Tibial nerve (tissue), 4 donors: ENCODE measurements around the gene COX4I1. TPM values are rescaled to one million over a fixed set of nuclear protein-coding genes. Genes with fewer than 3 reads are reported as not detected.

ENCODE experiments used
- DNase-seq, 2 donors: peaks; one replicate each; pipeline ENCODE4 v3.0.0-alpha.2; 2019; ENCODE audit warnings: low spot score in 2 of 2
- H3K27ac ChIP-seq, 4 donors: fragments of 200-600 bp; sonication (generic) in 3 of 4; one replicate each; pipeline ENCODE4 v1.5.1; 2017 to 2019; ENCODE audit warnings: mild to moderate bottlenecking in 1 of 4
- H3K27me3 ChIP-seq, 2 donors: fragments of 200-600 bp; sonication (generic) in 1 of 2; one replicate each; pipeline versions ENCODE4 v1.5.1 to v1.6.0; 2017 to 2019
- H3K36me3 ChIP-seq, 3 donors: fragments of 200-600 bp; sonication (generic); one replicate each; pipeline ENCODE4 v1.5.1; 2018 to 2019
- H3K4me1 ChIP-seq, 4 donors: fragments of 200-600 bp; sonication (generic) in 3 of 4; one replicate each; pipeline ENCODE4 v1.5.1; 2017 to 2019
- H3K4me3 ChIP-seq, 4 donors: fragments of 200-600 bp; sonication (generic) in 3 of 4; one replicate each; pipeline ENCODE4 v1.5.1; 2017 to 2019; ENCODE audit warnings: mild to moderate bottlenecking in 1 of 4, moderate library complexity in 1 of 4
- H3K9me3 ChIP-seq, 4 donors: fragments of 200-600 bp; sonication (generic) in 3 of 4; one replicate each; pipeline ENCODE4 v1.5.1; 2017 to 2019
- EP300 ChIP-seq, 2 donors: sonication (generic); formaldehyde crosslinking; IDR thresholded peaks; one replicate each; pipeline ENCODE4 v1.6.1; 2017; ENCODE audit warnings: antibody characterized with exemption in 2 of 2, mild to moderate bottlenecking in 1 of 2
- POLR2A ChIP-seq, 2 donors: fragments of 450-650 bp; IDR thresholded peaks; one replicate each; pipeline ENCODE4 v1.6.1; 2017; ENCODE audit warnings: antibody characterized with exemption in 2 of 2, mild to moderate bottlenecking in 2 of 2, moderate library complexity in 2 of 2
- WGBS, 2 donors: methylation state at CpG; one replicate each; pipeline ENCODE4 v1.1.5; 2018; 5-methylcytosine and 5-hydroxymethylcytosine counted together
- total RNA-seq, 4 donors: library from RNA; depleted of rRNA; stranded (reverse); fragments of >200 nt; gene quantifications; one replicate each; pipeline ENCODE4 v1.1.0, GENCODE V29; 2016
- TF ChIP-seq, protein P1 (sequence below), 5 experiments: fragments of 200-600 bp in 3 of 5; fragments of 450-650 bp in 2 of 5; sonication (generic) in 3 of 5; IDR thresholded peaks; one replicate each; pipeline ENCODE4 v1.5.1; 2016 to 2019; ENCODE audit warnings: antibody characterized with exemption in 5 of 5, mild to moderate bottlenecking in 3 of 5, moderate library complexity in 2 of 5

COX4I1 gene
- total RNA-seq, 4 donors from 2014 or later: 274 to 401 (median 323) TPM

DNA sequence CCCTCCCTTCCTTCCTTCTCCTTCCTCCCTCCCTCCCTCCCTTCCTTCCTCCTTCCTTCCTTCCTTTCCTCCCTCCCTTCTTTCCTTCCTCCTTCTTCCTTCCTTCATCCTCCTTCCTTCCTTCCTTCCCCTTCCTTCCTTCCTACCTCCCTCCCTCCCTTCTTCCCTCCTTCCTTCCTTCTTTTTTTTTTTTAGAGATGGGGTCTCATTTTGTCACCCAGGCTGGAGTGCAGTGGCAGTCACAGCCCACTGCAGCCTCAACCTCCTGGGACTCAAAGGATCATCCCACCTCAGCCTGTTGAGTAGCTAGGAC, 44.6 kb downstream of the COX4I1 start:
- no peak overlapping the region for H3K4me3 ChIP-seq

GRCh38 chr16:85844786-85845185, 45.3 kb downstream of the COX4I1 start:
- no peak overlapping the region for H3K27ac ChIP-seq
- peaks cover 0 to 6% (median 0%) of the 10 kb centered on the region in 4 donors for H3K4me1 ChIP-seq
- TF ChIP-seq, protein P1, sequence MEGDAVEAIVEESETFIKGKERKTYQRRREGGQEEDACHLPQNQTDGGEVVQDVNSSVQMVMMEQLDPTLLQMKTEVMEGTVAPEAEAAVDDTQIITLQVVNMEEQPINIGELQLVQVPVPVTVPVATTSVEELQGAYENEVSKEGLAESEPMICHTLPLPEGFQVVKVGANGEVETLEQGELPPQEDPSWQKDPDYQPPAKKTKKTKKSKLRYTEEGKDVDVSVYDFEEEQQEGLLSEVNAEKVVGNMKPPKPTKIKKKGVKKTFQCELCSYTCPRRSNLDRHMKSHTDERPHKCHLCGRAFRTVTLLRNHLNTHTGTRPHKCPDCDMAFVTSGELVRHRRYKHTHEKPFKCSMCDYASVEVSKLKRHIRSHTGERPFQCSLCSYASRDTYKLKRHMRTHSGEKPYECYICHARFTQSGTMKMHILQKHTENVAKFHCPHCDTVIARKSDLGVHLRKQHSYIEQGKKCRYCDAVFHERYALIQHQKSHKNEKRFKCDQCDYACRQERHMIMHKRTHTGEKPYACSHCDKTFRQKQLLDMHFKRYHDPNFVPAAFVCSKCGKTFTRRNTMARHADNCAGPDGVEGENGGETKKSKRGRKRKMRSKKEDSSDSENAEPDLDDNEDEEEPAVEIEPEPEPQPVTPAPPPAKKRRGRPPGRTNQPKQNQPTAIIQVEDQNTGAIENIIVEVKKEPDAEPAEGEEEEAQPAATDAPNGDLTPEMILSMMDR (IDR thresholded peaks at IDR 0.05): no peak
- TF ChIP-seq EP300 (IDR thresholded peaks at IDR 0.05) (no peak), POLR2A (IDR thresholded peaks at IDR 0.05) (no peak)
- H3K9me3 ChIP-seq: no peaks in the 10 kb centered on the region
- H3K36me3 ChIP-seq: no peaks in the 10 kb centered on the region
- no peaks in the 10 kb centered on the region for H3K27me3 ChIP-seq
- no peak overlapping the region for H3K4me3 ChIP-seq
- no peak for DNase-seq
- 38 to 46% methylated on average over 15 of the region's 15 CpGs for WGBS, 2 donors

More for the DNA sequence above, 44.6 kb downstream of the COX4I1 start:
- H3K9me3 ChIP-seq: no peaks in the 10 kb centered on the region
- H3K36me3 ChIP-seq: no peaks in the 10 kb centered on the region
- H3K27ac ChIP-seq: no peak overlapping the region
- DNase-seq: no peak
- H3K27me3 ChIP-seq: no peaks in the 10 kb centered on the region
- H3K4me1 ChIP-seq: peaks cover 0 to 6% (median 0%) of the 10 kb centered on the region in 4 donors
- TF ChIP-seq POLR2A (IDR thresholded peaks at IDR 0.05) (no peak), EP300 (IDR thresholded peaks at IDR 0.05) (no peak)
- TF ChIP-seq, protein P1 (IDR thresholded peaks at IDR 0.05): no peak

DNA sequence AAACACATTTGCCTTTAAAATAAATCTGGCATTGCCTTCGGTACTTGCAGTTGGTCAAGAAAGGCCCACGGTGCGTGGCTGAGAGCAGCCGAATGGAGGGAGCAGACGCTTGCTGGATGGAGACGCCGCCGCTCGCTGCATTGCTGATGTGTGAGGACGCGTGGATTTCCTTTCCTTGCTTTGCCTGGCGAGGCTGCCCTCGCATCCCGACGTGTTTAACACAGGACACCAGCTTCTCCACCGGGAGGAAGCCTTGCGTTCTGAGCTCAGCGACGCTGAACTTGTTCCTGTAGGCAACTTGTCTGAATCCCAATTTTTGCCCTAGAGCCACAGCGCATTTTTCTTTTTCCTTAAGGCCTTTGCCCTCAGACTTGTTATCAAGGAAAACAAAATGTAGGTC, 45.8 kb downstream of the COX4I1 start:
- Histone ChIP-seq H3K36me3 (no peaks in the 10 kb centered on the region), H3K4me3 (no peak overlapping the region), H3K27me3 (no peaks in the 10 kb centered on the region), H3K27ac (no peak overlapping the region), H3K9me3 (no peaks in the 10 kb centered on the region), H3K4me1 (peaks cover 0 to 6% (median 0%) of the 10 kb centered on the region in 4 donors)
- TF ChIP-seq, protein P1 (IDR thresholded peaks at IDR 0.05): no peak
- TF ChIP-seq POLR2A (IDR thresholded peaks at IDR 0.05): no peak
- TF ChIP-seq EP300 (IDR thresholded peaks at IDR 0.05): no peak
- no peak for DNase-seq
- 77 to 86% methylated on average over 16 to 20 of the region's 20 CpGs for WGBS, 2 donors

DNA sequence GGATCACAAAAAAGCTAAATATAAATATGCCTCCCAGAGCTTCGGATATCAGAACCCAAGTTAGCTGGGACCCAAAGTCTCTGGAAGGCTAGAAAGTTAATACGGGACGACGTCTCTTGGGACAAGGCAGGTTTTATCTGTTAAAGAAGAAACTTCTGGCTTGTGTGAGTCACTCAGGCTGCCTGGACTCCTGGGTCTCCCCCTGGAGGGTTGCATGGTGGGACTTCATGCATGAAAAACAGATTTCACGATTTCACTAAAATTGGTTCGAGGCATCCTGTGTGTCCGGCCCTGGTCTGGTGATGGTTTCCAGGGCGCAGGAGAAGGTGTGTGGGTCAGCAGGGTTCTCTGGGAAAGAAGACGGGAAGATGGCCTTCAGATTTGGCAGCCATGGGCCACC, 47.0 kb downstream of the COX4I1 start:
- Histone ChIP-seq H3K4me3 (no peak overlapping the region), H3K36me3 (no peaks in the 10 kb centered on the region), H3K27ac (no peak overlapping the region), H3K4me1 (peaks cover 0 to 6% (median 0%) of the 10 kb centered on the region in 4 donors), H3K27me3 (no peaks in the 10 kb centered on the region), H3K9me3 (no peaks in the 10 kb centered on the region)
- TF ChIP-seq, protein P1 (IDR thresholded peaks at IDR 0.05): no peak
- TF ChIP-seq EP300 (IDR thresholded peaks at IDR 0.05): no peak
- TF ChIP-seq POLR2A (IDR thresholded peaks at IDR 0.05): no peak
- no peak for DNase-seq
- 88 to 91% methylated on average over 9 of the region's 9 CpGs for WGBS, 2 donors

- H3K4me1 ChIP-seq: peaks cover 0 to 6% (median 0%) of the 10 kb centered on the region in 4 donors
- no peaks in the 10 kb centered on the region for H3K36me3 ChIP-seq
- 79 to 93% methylated on average over 15 of the region's 15 CpGs for WGBS, 2 donors
- DNase-seq: no peak
- no peak for TF ChIP-seq POLR2A (IDR thresholded peaks at IDR 0.05)
- TF ChIP-seq EP300 (IDR thresholded peaks at IDR 0.05): no peak
- no peak overlapping the region for H3K27ac ChIP-seq
- no peaks in the 10 kb centered on the region for H3K27me3 ChIP-seq
- H3K4me3 ChIP-seq: no peak overlapping the region
- H3K9me3 ChIP-seq: no peaks in the 10 kb centered on the region
Observed at GRCh38 chr16:85847036-85847435, 47.5 kb downstream of the COX4I1 start.
